Measurements from ENCODE around the gene TTC7B.

GRCh38 chr14:90610346-90611040 lies 205.7 kb downstream of the TTC7B start:
- TF ChIP-seq CTCF (IDR thresholded peaks at IDR 0.05) (no peak), EP300 (IDR thresholded peaks at IDR 0.05) (no peak), POLR2A (IDR thresholded peaks at IDR 0.05) (no peak), POLR2AphosphoS5 (IDR thresholded peaks at IDR 0.05) (no peak)
